WI38 (cell line): Measurements from ENCODE around the gene RANBP6.
"Not testable (repeated sequence)": the region's sequence is repeated elsewhere in the genome, so short reads cannot be mapped to it uniquely, and the experiment has no call there.

Experiments used
- H3K4me3 ChIP-seq: 2 replicates; pipeline ENCODE4 v1.5.1; 2011; ENCODE audit warnings: low read depth, mild to moderate bottlenecking, control low read depth, low read length
- CTCF ChIP-seq: IDR thresholded peaks from 2 replicates; pipeline ENCODE4 v1.5.1; 2012; ENCODE audit warnings: low read depth, mild to moderate bottlenecking, control low read depth, low read length

RANBP6 gene

DNA sequence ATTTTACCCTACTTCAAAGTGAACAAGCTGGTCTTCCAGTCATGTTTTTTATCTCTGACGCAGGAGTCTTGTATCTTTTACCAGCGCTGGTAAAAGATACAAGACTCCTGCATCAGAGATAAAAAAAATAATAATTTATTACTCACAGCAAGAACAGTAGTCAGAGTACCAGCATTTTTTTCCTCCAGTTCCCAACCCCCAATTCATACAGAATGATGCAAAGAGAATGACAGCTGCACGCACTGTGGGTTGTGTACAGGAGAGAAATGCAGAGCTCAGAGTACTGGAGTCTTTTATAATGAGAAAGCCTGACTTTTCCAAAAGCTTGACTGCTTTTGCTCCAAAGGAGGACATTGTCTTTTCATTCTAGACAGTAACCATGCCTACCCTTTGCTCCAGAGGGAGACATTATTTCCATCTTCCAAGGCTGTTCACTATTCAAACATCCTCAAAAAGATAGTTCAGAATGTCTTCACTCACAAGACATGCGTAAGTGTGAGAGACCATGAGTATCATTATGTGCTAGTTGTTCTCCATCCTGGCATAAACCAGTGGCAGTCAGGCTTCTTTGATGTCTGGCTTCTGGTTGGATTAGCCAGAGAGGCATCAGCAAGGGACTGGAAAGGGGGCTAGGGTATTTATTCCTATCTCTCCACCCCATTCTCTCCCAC is 14.3 kb upstream of the RANBP6 start:
- H3K4me3 ChIP-seq = no peak overlapping the region
- no peak for TF ChIP-seq CTCF

DNA sequence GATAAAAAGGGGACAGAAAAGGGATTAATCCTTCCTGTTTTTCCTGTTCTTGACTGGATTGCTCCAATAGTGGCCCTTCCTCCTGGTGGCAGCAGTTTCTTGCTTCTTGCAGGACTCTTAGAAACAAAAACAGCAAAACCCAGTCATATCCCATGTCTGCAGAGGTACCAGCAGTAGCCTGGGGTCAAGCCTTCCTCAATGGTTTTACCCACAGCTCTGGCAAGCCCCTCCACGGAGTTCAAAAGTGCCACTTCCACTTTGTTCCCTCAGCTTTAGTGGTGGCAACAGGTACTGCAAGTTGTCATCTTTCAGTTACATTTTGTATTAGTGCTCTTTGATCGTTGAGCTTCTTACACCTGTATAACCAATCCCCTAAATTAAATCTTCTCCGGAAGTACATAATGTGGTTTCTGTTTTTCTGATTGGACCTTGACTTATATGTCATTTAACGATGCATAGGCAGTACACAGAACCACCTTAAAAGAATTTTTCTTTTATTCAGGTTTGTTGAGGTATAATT is 8.7 kb upstream of the RANBP6 start:
- H3K4me3 ChIP-seq = 0 out of 2 replicates have a peak overlapping the region, but pooled peaks have one; percentile 12
- peak; percentile 52 for TF ChIP-seq CTCF

GRCh38 chr9:6016975-6017374 is 1.6 kb upstream of the RANBP6 start:
- H3K4me3 ChIP-seq = not testable (repeated sequence)

- H3K4me3 ChIP-seq = peak overlapping the region; percentile 66
- TF ChIP-seq CTCF = no peak
Observed at GRCh38 chr9:6014670-6015270, 654 bp downstream of the RANBP6 start.

DNA sequence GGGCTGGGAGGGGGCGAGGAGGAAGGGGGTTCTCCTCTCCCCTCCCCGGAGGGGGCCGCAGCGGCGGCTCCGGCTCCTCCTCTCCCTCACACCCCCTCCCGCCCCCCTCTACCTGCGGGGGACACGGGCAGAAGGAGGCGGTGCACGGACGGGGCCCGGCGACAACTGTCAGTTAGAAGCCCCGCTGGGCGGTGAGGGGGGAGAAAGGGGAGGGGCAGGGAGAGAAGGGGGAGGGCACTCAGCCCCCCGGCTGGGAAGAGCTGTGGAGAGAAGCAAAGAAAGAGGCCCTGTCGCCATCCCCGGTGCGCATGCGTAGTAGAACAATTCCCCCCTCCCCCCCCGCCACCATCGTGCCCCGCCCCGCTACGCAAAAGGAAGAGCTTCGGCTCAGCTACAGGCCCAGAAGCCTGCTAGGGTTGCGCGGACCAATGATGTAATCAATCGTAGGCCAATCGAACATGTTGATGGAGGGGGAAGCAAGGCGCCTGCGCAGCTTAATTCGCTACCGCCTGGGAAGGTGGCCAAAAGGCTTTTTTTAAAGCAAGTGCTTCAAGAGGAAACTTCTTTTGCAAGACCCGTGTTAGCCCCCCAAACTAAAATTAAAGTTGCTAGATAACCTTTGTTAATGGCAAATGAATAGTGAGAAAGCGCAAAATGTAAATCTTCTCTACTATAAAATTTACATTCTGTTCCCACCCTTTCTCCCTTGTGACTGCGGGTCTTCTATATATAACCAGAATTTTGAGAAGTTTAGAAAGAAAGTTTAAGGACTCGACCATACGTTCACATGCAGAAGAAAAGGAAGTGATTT is 7.0 kb downstream of the RANBP6 start:
- peak overlapping the region; percentile 70 for H3K4me3 ChIP-seq
- no peak for TF ChIP-seq CTCF

GRCh38 chr9:6007770-6008168 is 7.7 kb downstream of the RANBP6 start:
- TF ChIP-seq CTCF = no peak

DNA sequence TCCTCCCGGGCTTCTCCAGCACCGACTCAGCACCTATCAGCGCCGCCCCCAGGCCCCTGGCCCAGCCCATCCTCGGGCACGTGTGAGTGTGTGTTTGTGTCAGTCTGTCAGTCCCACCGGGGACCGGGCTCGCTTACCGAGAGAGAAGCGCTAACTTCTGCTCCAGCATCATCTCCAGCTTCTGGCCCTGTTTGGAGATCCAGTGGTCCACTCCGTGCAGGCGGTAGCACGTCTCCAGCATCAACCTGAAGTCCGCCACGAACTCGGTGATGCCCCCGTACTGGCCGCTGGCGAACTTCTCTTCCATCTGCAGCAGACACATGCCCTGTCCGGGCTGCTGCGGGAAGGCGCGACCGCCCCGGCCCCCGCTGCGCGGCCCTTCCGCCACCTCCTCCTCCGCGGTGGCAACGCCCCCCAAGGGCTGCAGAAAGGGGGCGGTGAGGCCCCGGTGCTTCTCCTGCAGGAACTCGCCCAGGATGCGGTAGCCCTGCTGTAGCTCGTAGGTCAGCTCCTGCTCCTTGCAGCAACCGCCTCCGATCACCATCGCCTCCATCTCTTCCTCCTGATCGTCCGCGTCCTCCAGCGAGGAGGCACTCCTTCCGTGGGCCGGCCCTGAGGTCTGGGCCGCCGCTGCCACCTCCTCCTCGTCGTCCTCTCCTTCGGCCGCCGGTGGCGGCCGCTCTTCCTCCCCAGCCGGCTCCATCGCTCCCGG is 8.2 kb downstream of the RANBP6 start:
- H3K4me3 ChIP-seq = peak overlapping the region; percentile 70
- peak; percentile 7; the same call in 1 of the 2 replicates for TF ChIP-seq CTCF

More at GRCh38 chr9:6007770-6008168, 7.7 kb downstream of the RANBP6 start:
- H3K4me3 ChIP-seq = peak overlapping the region; percentile 70
